ENCODE measurements around the gene ACIN1. TPM values are rescaled to one million over a fixed set of nuclear protein-coding genes. Genes with fewer than 3 reads are reported as not detected.

ACIN1 gene
- total and polyA plus RNA-seq, 4 experiments from 2014 or later = 1.2 to 327 (median 169) TPM

GRCh38 chr14:23033801-23034497 is 61.0 kb downstream of the ACIN1 start:
- H3K27ac Mint-ChIP-seq = peak overlapping the region; percentile 89 to 99 (median 98)
- H3K4me3 ChIP-seq (ENCODE audit: low read length in 2 of 2) = peak overlapping the region; percentile 66 to 90
- H3K27me3 Mint-ChIP-seq = no peaks in the 10 kb centered on the region
- peak overlapping the region; percentile 89 for H3K27ac ChIP-seq (ENCODE audit: low read depth, low read length)
- ChIA-PET CTCF (ENCODE audit: partially characterized antibody) (interaction anchor here (0.7 to 2.4 kb wide), 8 partner anchors 27 to 261 kb away, joined by 3 to 17 read pairs (median 6); no protein-coding TSS in a partner anchor), POLR2A (ENCODE audit: partially characterized antibody) (interaction anchor here (0.8 to 3.1 kb wide), 13 partner anchors 10 to 268 kb away, joined by 3 to 41 read pairs (median 4); partner anchors contain the start of genes ACIN1, C14orf119, CDH24 and RBM23)
- peaks cover 20 to 27% of the 10 kb centered on the region in 2 donors for H3K36me3 Mint-ChIP-seq
- no peaks in the 10 kb centered on the region for H3K9me3 ChIP-seq (ENCODE audit: control insufficient read depth in 1 of 2, low read length in 2 of 2)
- peak in 1 of 5 donors; percentile 24 for DNase-seq
- intact Hi-C loops (cut with micrococcal nuclease) = no loop called here
- H3K27me3 ChIP-seq (ENCODE audit: insufficient read depth, low read length) = no peaks in the 10 kb centered on the region
- H3K36me3 ChIP-seq (ENCODE audit: insufficient read depth, low read length) = peaks cover 17% of the 10 kb centered on the region
- peaks cover 22 to 49% (median 37%) of the 10 kb centered on the region in 4 donors for H3K4me1 Mint-ChIP-seq
- peak overlapping the region; percentile 87 to 98 (median 93) for H3K4me3 Mint-ChIP-seq
- H3K9me3 Mint-ChIP-seq = peaks cover 0 to 2% (median 0%) of the 10 kb centered on the region in 8 donors
- peaks cover 24% of the 10 kb centered on the region for H3K4me1 ChIP-seq (ENCODE audit: insufficient read depth, low read length)

- Histone ChIP-seq H3K36me3 (ENCODE audit: insufficient read depth, low read length) (peaks cover 17% of the 10 kb centered on the region), H3K27me3 (ENCODE audit: insufficient read depth, low read length) (no peaks in the 10 kb centered on the region), H3K4me1 (ENCODE audit: insufficient read depth, low read length) (peaks cover 30% of the 10 kb centered on the region), H3K9me3 (ENCODE audit: control insufficient read depth in 1 of 2, low read length in 2 of 2) (no peaks in the 10 kb centered on the region), H3K27ac (ENCODE audit: low read depth, low read length) (peak overlapping the region; percentile 5), H3K4me3 (ENCODE audit: low read length in 2 of 2) (peak overlapping the region in 1 of 2 donors; percentile 90)
- peak overlapping the region; percentile 89 to 99 (median 98) for H3K27ac Mint-ChIP-seq
- intact Hi-C loops (cut with micrococcal nuclease) = no loop called here
- POLR2A ChIA-PET (ENCODE audit: partially characterized antibody) = interaction anchor here (0.8 to 3.1 kb wide), 4 partner anchors 25 to 52 kb away, joined by 3 to 41 read pairs (median 4); no protein-coding TSS in a partner anchor
- H3K9me3 Mint-ChIP-seq = peaks cover 0 to 2% (median 0%) of the 10 kb centered on the region in 8 donors
- no peak for DNase-seq
- CTCF ChIA-PET (ENCODE audit: partially characterized antibody) = interaction anchor here (1.0 to 2.4 kb wide), 6 partner anchors 26 to 60 kb away, joined by 4 to 17 read pairs (median 7); no protein-coding TSS in a partner anchor
- peaks cover 26 to 54% (median 41%) of the 10 kb centered on the region in 4 donors for H3K4me1 Mint-ChIP-seq
- no peaks in the 10 kb centered on the region for H3K27me3 Mint-ChIP-seq
- peaks cover 24 to 31% of the 10 kb centered on the region in 2 donors for H3K36me3 Mint-ChIP-seq
- H3K4me3 Mint-ChIP-seq = peak overlapping the region; percentile 87 to 98 (median 93)
Observed at GRCh38 chr14:23033251-23033727, 61.6 kb downstream of the ACIN1 start.

- no peak overlapping the region for H3K27ac ChIP-seq (ENCODE audit: low read depth, low read length)
- H3K4me1 Mint-ChIP-seq = peaks cover 30 to 62% (median 48%) of the 10 kb centered on the region in 4 donors
- peaks cover 35 to 39% of the 10 kb centered on the region in 2 donors for H3K36me3 Mint-ChIP-seq
- H3K9me3 Mint-ChIP-seq = peaks cover 0 to 2% (median 0%) of the 10 kb centered on the region in 8 donors
- H3K27me3 ChIP-seq (ENCODE audit: insufficient read depth, low read length) = no peaks in the 10 kb centered on the region
- no peaks in the 10 kb centered on the region for H3K9me3 ChIP-seq (ENCODE audit: control insufficient read depth in 1 of 2, low read length in 2 of 2)
- no peaks in the 10 kb centered on the region for H3K27me3 Mint-ChIP-seq
- DNase-seq = no peak
- intact Hi-C loops (cut with micrococcal nuclease) = no loop called here
- H3K4me3 Mint-ChIP-seq = no peak overlapping the region
- CTCF ChIA-PET (ENCODE audit: partially characterized antibody) = interaction anchor here (0.9 to 1.2 kb wide), 2 partner anchors 24 to 38 kb away, joined by 3 read pairs; no protein-coding TSS in a partner anchor
- no peak overlapping the region for H3K4me3 ChIP-seq (ENCODE audit: low read length in 2 of 2)
- H3K36me3 ChIP-seq (ENCODE audit: insufficient read depth, low read length) = peaks cover 21% of the 10 kb centered on the region
- H3K27ac Mint-ChIP-seq = peak overlapping the region in 4 of 7 donors; percentile 5 to 63 (median 29)
- H3K4me1 ChIP-seq (ENCODE audit: insufficient read depth, low read length) = peaks cover 38% of the 10 kb centered on the region
- POLR2A ChIA-PET (ENCODE audit: partially characterized antibody) = interaction anchor here (0.6 to 1.1 kb wide), 3 partner anchors 24 to 53 kb away, joined by 3 to 4 read pairs (median 3); no protein-coding TSS in a partner anchor
Observed at GRCh38 chr14:23030936-23031335, 64.0 kb downstream of the ACIN1 start.

- H3K27me3 Mint-ChIP-seq = no peaks in the 10 kb centered on the region
- Histone ChIP-seq H3K4me1 (ENCODE audit: insufficient read depth, low read length) (peaks cover 40% of the 10 kb centered on the region), H3K36me3 (ENCODE audit: insufficient read depth, low read length) (peaks cover 26% of the 10 kb centered on the region), H3K9me3 (ENCODE audit: control insufficient read depth in 1 of 2, low read length in 2 of 2) (no peaks in the 10 kb centered on the region), H3K27me3 (ENCODE audit: insufficient read depth, low read length) (no peaks in the 10 kb centered on the region), H3K4me3 (ENCODE audit: low read length in 2 of 2) (no peak overlapping the region), H3K27ac (ENCODE audit: low read depth, low read length) (peak overlapping the region; percentile 18)
- POLR2A ChIA-PET (ENCODE audit: partially characterized antibody) = interaction anchor here (1.4 to 3.2 kb wide), 4 partner anchors 21 to 72 kb away, joined by 4 to 20 read pairs (median 5); partner anchors contain the start of genes ACIN1 and HAUS4
- peak in 4 of 5 donors; percentile 36 to 47 (median 38) for DNase-seq
- CTCF ChIA-PET (ENCODE audit: partially characterized antibody) = interaction anchor here (0.6 to 4.2 kb wide), 11 partner anchors 22 to 205 kb away, joined by 3 to 17 read pairs (median 3); partner anchors contain the start of gene CDH24
- intact Hi-C loops (cut with micrococcal nuclease) = no loop called here
- H3K4me1 Mint-ChIP-seq = peaks cover 34 to 60% (median 47%) of the 10 kb centered on the region in 4 donors
- H3K36me3 Mint-ChIP-seq = peaks cover 49% of the 10 kb centered on the region in 2 donors
- peak overlapping the region in 7 of 8 donors; percentile 12 to 77 (median 52) for H3K4me3 Mint-ChIP-seq
- peak overlapping the region; percentile 39 to 88 (median 54) for H3K27ac Mint-ChIP-seq
- peaks cover 0 to 3% (median 0%) of the 10 kb centered on the region in 8 donors for H3K9me3 Mint-ChIP-seq
Observed at GRCh38 chr14:23028799-23029198, 66.1 kb downstream of the ACIN1 start.

- no peaks in the 10 kb centered on the region for H3K27me3 ChIP-seq (ENCODE audit: insufficient read depth, low read length)
- Mint-ChIP-seq H3K4me3 (peak overlapping the region in 3 of 8 donors; percentile 49 to 62 (median 60)), H3K27ac (peak overlapping the region in 5 of 7 donors; percentile 19 to 68 (median 61)), H3K36me3 (peaks cover 33 to 36% of the 10 kb centered on the region in 2 donors), H3K27me3 (no peaks in the 10 kb centered on the region), H3K4me1 (peaks cover 32 to 53% (median 41%) of the 10 kb centered on the region in 4 donors), H3K9me3 (peaks cover 0 to 1% (median 0%) of the 10 kb centered on the region in 8 donors)
- ChIA-PET CTCF (ENCODE audit: partially characterized antibody) (interaction anchor here (1.4 to 2.0 kb wide), 4 partner anchors 29 to 52 kb away, joined by 3 to 7 read pairs (median 4); no protein-coding TSS in a partner anchor), POLR2A (ENCODE audit: partially characterized antibody) (interaction anchor here (1.1 to 6.2 kb wide), 3 partner anchors 9 to 43 kb away, joined by 3 to 42 read pairs (median 5); partner anchors contain the start of gene AJUBA)
- H3K4me3 ChIP-seq (ENCODE audit: low read length in 2 of 2) = no peak overlapping the region
- H3K9me3 ChIP-seq (ENCODE audit: control insufficient read depth in 1 of 2, low read length in 2 of 2) = no peaks in the 10 kb centered on the region
- DNase-seq = no peak
- H3K4me1 ChIP-seq (ENCODE audit: insufficient read depth, low read length) = peaks cover 46% of the 10 kb centered on the region
- H3K36me3 ChIP-seq (ENCODE audit: insufficient read depth, low read length) = peaks cover 9% of the 10 kb centered on the region
- intact Hi-C loops (cut with micrococcal nuclease) = no loop called here
- H3K27ac ChIP-seq (ENCODE audit: low read depth, low read length) = no peak overlapping the region
Observed at GRCh38 chr14:23025151-23025814, 69.7 kb downstream of the ACIN1 start.

- H3K36me3 Mint-ChIP-seq = peaks cover 33 to 36% of the 10 kb centered on the region in 2 donors
- intact Hi-C loops (cut with micrococcal nuclease) = no loop called here
- H3K4me3 Mint-ChIP-seq = peak overlapping the region in 1 of 8 donors; percentile 62
- no peak for DNase-seq
- H3K27ac ChIP-seq (ENCODE audit: low read depth, low read length) = no peak overlapping the region
- peaks cover 46% of the 10 kb centered on the region for H3K4me1 ChIP-seq (ENCODE audit: insufficient read depth, low read length)
- peaks cover 0 to 1% (median 0%) of the 10 kb centered on the region in 8 donors for H3K9me3 Mint-ChIP-seq
- H3K9me3 ChIP-seq (ENCODE audit: control insufficient read depth in 1 of 2, low read length in 2 of 2) = no peaks in the 10 kb centered on the region
- no peaks in the 10 kb centered on the region for H3K27me3 Mint-ChIP-seq
- H3K36me3 ChIP-seq (ENCODE audit: insufficient read depth, low read length) = peaks cover 9% of the 10 kb centered on the region
- no peak overlapping the region for H3K4me3 ChIP-seq (ENCODE audit: low read length in 2 of 2)
- peak overlapping the region in 3 of 7 donors; percentile 19 to 68 (median 61) for H3K27ac Mint-ChIP-seq
- POLR2A ChIA-PET (ENCODE audit: partially characterized antibody) = interaction anchor here (1.7 to 6.2 kb wide), 2 partner anchors 8 to 18 kb away, joined by 5 to 42 read pairs; no protein-coding TSS in a partner anchor
- CTCF ChIA-PET (ENCODE audit: partially characterized antibody) = interaction anchor here (1.0 to 2.0 kb wide), 7 partner anchors 18 to 52 kb away, joined by 3 to 9 read pairs (median 4); partner anchors contain the start of gene CDH24
- peaks cover 33 to 53% (median 41%) of the 10 kb centered on the region in 4 donors for H3K4me1 Mint-ChIP-seq
- no peaks in the 10 kb centered on the region for H3K27me3 ChIP-seq (ENCODE audit: insufficient read depth, low read length)
Observed at GRCh38 chr14:23024612-23025075, 70.3 kb downstream of the ACIN1 start.

Measured in CD4-positive, alpha-beta memory T cell (primary cell).